ENCODE data around the gene CELF2.

CELF2 gene

DNA sequence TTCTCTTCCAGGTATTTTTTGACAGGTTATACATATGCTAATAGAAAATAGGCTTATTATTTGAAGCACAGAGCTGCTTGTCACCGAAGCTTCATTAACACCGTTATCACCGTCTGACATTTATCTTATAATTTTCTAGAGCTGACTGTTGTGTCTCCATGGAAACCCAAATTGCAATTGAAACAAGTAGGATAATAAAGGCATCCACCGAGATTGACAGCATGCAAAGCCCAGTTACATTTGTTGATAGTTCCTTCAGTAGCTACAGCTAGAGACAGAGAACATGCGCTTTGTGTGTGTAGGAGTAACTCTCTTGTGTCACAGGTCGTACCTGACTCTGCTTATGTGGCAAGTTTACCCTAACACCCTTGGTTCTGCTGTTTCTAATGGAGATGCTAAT is 135.6 kb downstream of the CELF2 start:
- H2AFZ ChIP-seq (ENCODE audit: insufficient read depth, low read length, poor library complexity) = no peak overlapping the region
- H3K9ac ChIP-seq (ENCODE audit: low read length) = no peak overlapping the region
- no peaks in the 10 kb centered on the region for H3K79me1 ChIP-seq (ENCODE audit: low read length)
- no peak overlapping the region for H3K4me2 ChIP-seq (ENCODE audit: low read length)
- no peaks in the 10 kb centered on the region for H3K9me3 ChIP-seq (ENCODE audit: insufficient read depth, low read depth, low read length)
- no peaks in the 10 kb centered on the region for H3K36me3 ChIP-seq (ENCODE audit: control insufficient read depth in 1 of 2, insufficient read depth in 2 of 2, low read length in 2 of 2)
- no peak overlapping the region for H3K4ac ChIP-seq (ENCODE audit: low read depth, low read length)
- H2BK120ac ChIP-seq (ENCODE audit: insufficient read depth, low read length, poor library complexity) = no peak overlapping the region
- no peak overlapping the region for H3K18ac ChIP-seq (ENCODE audit: low read length)
- no peak overlapping the region for H3K4me3 ChIP-seq (ENCODE audit: low read depth, low read length)
- no peak overlapping the region for H4K8ac ChIP-seq (ENCODE audit: low read depth, low read length)
- no peak overlapping the region for H2AK5ac ChIP-seq (ENCODE audit: low read length)
- no peak overlapping the region for H4K91ac ChIP-seq (ENCODE audit: low read depth, low read length)
- peaks cover 0 to 3% of the 10 kb centered on the region in 2 experiments for H3K4me1 ChIP-seq (ENCODE audit: control insufficient read depth in 1 of 2, insufficient read depth in 2 of 2, low read length in 2 of 2)
- H3K27me3 ChIP-seq (ENCODE audit: insufficient read depth, low read length) = no peaks in the 10 kb centered on the region
- H3K79me2 ChIP-seq (ENCODE audit: control insufficient read depth, insufficient read depth, low read length, poor library complexity) = no peaks in the 10 kb centered on the region
- DNase-seq = no peak
- no peak overlapping the region for H3K27ac ChIP-seq (ENCODE audit: low read depth, low read length)
- no CpG with 5 or more reads among the region's 6 CpGs for WGBS (ENCODE audit: extremely low coverage, insufficient coverage, insufficient read length)
- no peak overlapping the region for H3K14ac ChIP-seq (ENCODE audit: low read length)
- no peak overlapping the region for H4K12ac ChIP-seq (ENCODE audit: low read depth, low read length)
- H2BK5ac ChIP-seq (ENCODE audit: low read depth, low read length, poor library complexity) = no peak overlapping the region
- H2BK12ac ChIP-seq (ENCODE audit: low read length) = no peak overlapping the region
- no peak overlapping the region for H3K23ac ChIP-seq (ENCODE audit: low read length)

- peaks cover 0 to 3% of the 10 kb centered on the region in 2 experiments for H3K4me1 ChIP-seq (ENCODE audit: control insufficient read depth in 1 of 2, insufficient read depth in 2 of 2, low read length in 2 of 2)
- H3K14ac ChIP-seq (ENCODE audit: low read length) = no peak overlapping the region
- no peak overlapping the region for H2AK5ac ChIP-seq (ENCODE audit: low read length)
- H4K12ac ChIP-seq (ENCODE audit: low read depth, low read length) = no peak overlapping the region
- H3K79me2 ChIP-seq (ENCODE audit: control insufficient read depth, insufficient read depth, low read length, poor library complexity) = no peaks in the 10 kb centered on the region
- no peak overlapping the region for H2BK120ac ChIP-seq (ENCODE audit: insufficient read depth, low read length, poor library complexity)
- H2BK5ac ChIP-seq (ENCODE audit: low read depth, low read length, poor library complexity) = no peak overlapping the region
- H3K27ac ChIP-seq (ENCODE audit: low read depth, low read length) = no peak overlapping the region
- no peak overlapping the region for H3K4ac ChIP-seq (ENCODE audit: low read depth, low read length)
- H3K23ac ChIP-seq (ENCODE audit: low read length) = no peak overlapping the region
- WGBS (ENCODE audit: extremely low coverage, insufficient coverage, insufficient read length) = no CpG with 5 or more reads among the region's 2 CpGs
- no peak overlapping the region for H4K8ac ChIP-seq (ENCODE audit: low read depth, low read length)
- no peak overlapping the region for H3K4me2 ChIP-seq (ENCODE audit: low read length)
- H3K9me3 ChIP-seq (ENCODE audit: insufficient read depth, low read depth, low read length) = no peaks in the 10 kb centered on the region
- H3K18ac ChIP-seq (ENCODE audit: low read length) = no peak overlapping the region
- H2AFZ ChIP-seq (ENCODE audit: insufficient read depth, low read length, poor library complexity) = no peak overlapping the region
- H4K91ac ChIP-seq (ENCODE audit: low read depth, low read length) = no peak overlapping the region
- H3K9ac ChIP-seq (ENCODE audit: low read length) = no peak overlapping the region
- no peak for DNase-seq
- no peak overlapping the region for H3K4me3 ChIP-seq (ENCODE audit: low read depth, low read length)
- H3K27me3 ChIP-seq (ENCODE audit: insufficient read depth, low read length) = no peaks in the 10 kb centered on the region
- H3K36me3 ChIP-seq (ENCODE audit: control insufficient read depth in 1 of 2, insufficient read depth in 2 of 2, low read length in 2 of 2) = no peaks in the 10 kb centered on the region
- no peaks in the 10 kb centered on the region for H3K79me1 ChIP-seq (ENCODE audit: low read length)
- H2BK12ac ChIP-seq (ENCODE audit: low read length) = no peak overlapping the region
These were observed 136.1 kb downstream of the CELF2 start for GRCh38 chr10:11153766-11154165.

DNA sequence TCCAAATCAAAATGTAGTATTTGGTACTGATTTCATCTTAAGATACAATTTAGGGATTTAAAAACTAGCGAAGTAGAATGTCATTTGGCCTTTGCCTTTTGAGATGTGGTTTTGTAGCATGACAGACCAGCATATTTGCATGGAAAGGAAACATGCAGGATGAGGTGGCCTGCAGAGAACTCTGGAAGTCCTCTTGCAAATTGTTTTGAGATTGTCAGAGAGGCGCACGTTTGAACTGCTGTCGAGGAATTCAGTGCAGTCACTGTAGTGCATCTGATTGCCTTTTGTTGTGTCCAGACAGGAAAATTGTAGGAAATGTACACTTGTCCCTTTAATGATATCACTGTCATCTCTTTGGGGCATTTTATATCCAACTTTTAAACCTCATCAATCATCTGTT is 136.7 kb downstream of the CELF2 start:
- Histone ChIP-seq H2BK120ac (ENCODE audit: insufficient read depth, low read length, poor library complexity) (no peak overlapping the region), H2BK12ac (ENCODE audit: low read length) (no peak overlapping the region), H2AFZ (ENCODE audit: insufficient read depth, low read length, poor library complexity) (no peak overlapping the region), H3K4me3 (ENCODE audit: low read depth, low read length) (no peak overlapping the region), H3K79me1 (ENCODE audit: low read length) (no peaks in the 10 kb centered on the region), H2BK5ac (ENCODE audit: low read depth, low read length, poor library complexity) (no peak overlapping the region), H3K18ac (ENCODE audit: low read length) (no peak overlapping the region), H3K4me1 (ENCODE audit: control insufficient read depth in 1 of 2, insufficient read depth in 2 of 2, low read length in 2 of 2) (peaks cover 0 to 3% of the 10 kb centered on the region in 2 experiments), H3K79me2 (ENCODE audit: control insufficient read depth, insufficient read depth, low read length, poor library complexity) (no peaks in the 10 kb centered on the region), H3K36me3 (ENCODE audit: control insufficient read depth in 1 of 2, insufficient read depth in 2 of 2, low read length in 2 of 2) (no peaks in the 10 kb centered on the region), H4K8ac (ENCODE audit: low read depth, low read length) (no peak overlapping the region), H3K9ac (ENCODE audit: low read length) (no peak overlapping the region), H3K4me2 (ENCODE audit: low read length) (no peak overlapping the region), H4K91ac (ENCODE audit: low read depth, low read length) (no peak overlapping the region), H3K23ac (ENCODE audit: low read length) (no peak overlapping the region), H4K12ac (ENCODE audit: low read depth, low read length) (no peak overlapping the region), H3K4ac (ENCODE audit: low read depth, low read length) (no peak overlapping the region), H3K9me3 (ENCODE audit: insufficient read depth, low read depth, low read length) (no peaks in the 10 kb centered on the region), H3K27me3 (ENCODE audit: insufficient read depth, low read length) (no peaks in the 10 kb centered on the region), H2AK5ac (ENCODE audit: low read length) (no peak overlapping the region), H3K27ac (ENCODE audit: low read depth, low read length) (no peak overlapping the region), H3K14ac (ENCODE audit: low read length) (no peak overlapping the region)
- no peak for DNase-seq
- no CpG with 5 or more reads among the region's 4 CpGs for WGBS (ENCODE audit: extremely low coverage, insufficient coverage, insufficient read length)

GRCh38 chr10:11154849-11155498 is 137.3 kb downstream of the CELF2 start:
- no peak overlapping the region for H2BK120ac ChIP-seq (ENCODE audit: insufficient read depth, low read length, poor library complexity)
- DNase-seq = no peak
- no peak overlapping the region for H3K4me2 ChIP-seq (ENCODE audit: low read length)
- no peak overlapping the region for H4K8ac ChIP-seq (ENCODE audit: low read depth, low read length)
- H3K27me3 ChIP-seq (ENCODE audit: insufficient read depth, low read length) = no peaks in the 10 kb centered on the region
- H3K14ac ChIP-seq (ENCODE audit: low read length) = no peak overlapping the region
- H3K4ac ChIP-seq (ENCODE audit: low read depth, low read length) = no peak overlapping the region
- peaks cover 1% of the 10 kb centered on the region for H3K9me3 ChIP-seq (ENCODE audit: insufficient read depth, low read depth, low read length)
- H3K4me3 ChIP-seq (ENCODE audit: low read depth, low read length) = no peak overlapping the region
- peaks cover 0 to 3% of the 10 kb centered on the region in 2 experiments for H3K4me1 ChIP-seq (ENCODE audit: control insufficient read depth in 1 of 2, insufficient read depth in 2 of 2, low read length in 2 of 2)
- no peak overlapping the region for H2AK5ac ChIP-seq (ENCODE audit: low read length)
- H4K12ac ChIP-seq (ENCODE audit: low read depth, low read length) = no peak overlapping the region
- H2BK5ac ChIP-seq (ENCODE audit: low read depth, low read length, poor library complexity) = no peak overlapping the region
- H4K91ac ChIP-seq (ENCODE audit: low read depth, low read length) = no peak overlapping the region
- H3K23ac ChIP-seq (ENCODE audit: low read length) = no peak overlapping the region
- H3K18ac ChIP-seq (ENCODE audit: low read length) = no peak overlapping the region
- H2AFZ ChIP-seq (ENCODE audit: insufficient read depth, low read length, poor library complexity) = no peak overlapping the region
- no peak overlapping the region for H2BK12ac ChIP-seq (ENCODE audit: low read length)
- no peak overlapping the region for H3K27ac ChIP-seq (ENCODE audit: low read depth, low read length)
- H3K79me2 ChIP-seq (ENCODE audit: control insufficient read depth, insufficient read depth, low read length, poor library complexity) = no peaks in the 10 kb centered on the region
- WGBS (ENCODE audit: extremely low coverage, insufficient coverage, insufficient read length) = no CpG with 5 or more reads among the region's 11 CpGs
- H3K36me3 ChIP-seq (ENCODE audit: control insufficient read depth in 1 of 2, insufficient read depth in 2 of 2, low read length in 2 of 2) = no peaks in the 10 kb centered on the region
- H3K9ac ChIP-seq (ENCODE audit: low read length) = no peak overlapping the region
- no peaks in the 10 kb centered on the region for H3K79me1 ChIP-seq (ENCODE audit: low read length)

All from trophoblast cell (in vitro differentiated cells and primary cell).